Smooth muscle cell (in vitro differentiated cells): ENCODE measurements around the gene PTPN1. TPM values are rescaled to one million over a fixed set of nuclear protein-coding genes. Genes with fewer than 3 reads are reported as not detected.
"Not testable (repeated sequence)": the region's sequence is repeated elsewhere in the genome, so short reads cannot be mapped to it uniquely, and the experiment has no call there.

Experiments used
- DNase-seq: peaks from one replicate; lab custom pipeline; 2025; ENCODE audit not compliant: unreplicated experiment; lab: John Stamatoyannopoulos, UW
- H2AFZ ChIP-seq: fragments of 200-600 bp; sonication (generic); 2 replicates; pipeline ENCODE4 v1.6.0; 2016; ENCODE audit warnings: antibody characterized with exemption, low read depth, mild to moderate bottlenecking
- H3F3A ChIP-seq: fragments of 200-600 bp; sonication (generic); 2 replicates; pipeline ENCODE4 v1.6.0; 2017; ENCODE audit warnings: antibody characterized with exemption, low read depth
- H3K27ac ChIP-seq: fragments of 200-600 bp; sonication (generic); 2 replicates; pipeline ENCODE4 v1.5.1; 2016; ENCODE audit warnings: low read depth, mild to moderate bottlenecking
- H3K27me3 ChIP-seq: fragments of 200-600 bp; sonication (generic); 2 replicates; pipeline ENCODE4 v1.6.1; 2016; ENCODE audit warnings: low read depth, mild to moderate bottlenecking
- H3K36me3 ChIP-seq: fragments of 200-600 bp; sonication (generic); 2 replicates; pipeline ENCODE4 v1.5.1; 2016; ENCODE audit warnings: low read depth
- H3K4me1 ChIP-seq: fragments of 200-600 bp; sonication (generic); 2 replicates; pipeline ENCODE4 v1.5.1; 2016; ENCODE audit warnings: low read depth
- H3K4me2 ChIP-seq: fragments of 200-600 bp; sonication (generic); 2 replicates; pipeline ENCODE4 v1.6.0; 2016; ENCODE audit warnings: mild to moderate bottlenecking
- H3K4me3 ChIP-seq: fragments of 200-600 bp; sonication (generic); 2 replicates; pipeline ENCODE4 v1.5.1; 2016; ENCODE audit warnings: mild to moderate bottlenecking
- H3K79me2 ChIP-seq: fragments of 200-600 bp; sonication (generic); 2 replicates; pipeline ENCODE4 v1.6.0; 2016; ENCODE audit warnings: low read depth, mild to moderate bottlenecking
- H3K9ac ChIP-seq: fragments of 200-600 bp; sonication (generic); 2 replicates; pipeline ENCODE4 v1.6.0; 2016; ENCODE audit warnings: low read depth
- H3K9me3 ChIP-seq: fragments of 200-600 bp; sonication (generic); replicated peaks from 2 replicates; pipeline ENCODE4 v1.5.1; 2016; ENCODE audit warnings: low read depth
- H4K20me1 ChIP-seq: fragments of 200-600 bp; sonication (generic); 2 replicates; pipeline ENCODE4 v1.6.0; 2016; ENCODE audit warnings: low read depth
- CTCF ChIP-seq: fragments of 200-600 bp; sonication (generic); IDR thresholded peaks from 2 replicates; pipeline ENCODE4 v1.5.1; 2017; ENCODE audit warnings: borderline replicate concordance, mild to moderate bottlenecking, antibody characterized with exemption; ENCODE audit not compliant: insufficient read depth, poor library complexity, severe bottlenecking
- WGBS: methylation state at CpG from one replicate; pipeline ENCODE4 v1.1.7; 2016; ENCODE audit warnings: low lambda C conversion rate; 5-methylcytosine and 5-hydroxymethylcytosine counted together
- polyA plus RNA-seq: library from polyadenylated mRNA; unstranded; fragments of >200 nt; fragmentation: Nextera tagmentation; extraction: Ambion mirVana; gene quantifications from 2 replicates; pipeline ENCODE4 v1.2.1, GENCODE V29; 2016
- total RNA-seq: library from RNA; depleted of rRNA; stranded (reverse); fragments of >200 nt; gene quantifications from 2 replicates; pipeline ENCODE4 v1.2.3, GENCODE V29; 2014

Gene PTPN1
- total and polyA plus RNA-seq, 2 experiments from 2014 or later: 16.1 to 28.9 TPM

- no peak for TF ChIP-seq CTCF
- H3K4me1 ChIP-seq: peaks cover 3% of the 10 kb centered on the region
- peaks cover 6% of the 10 kb centered on the region for H4K20me1 ChIP-seq
- no peak overlapping the region for H3K9ac ChIP-seq
- peaks cover 30% of the 10 kb centered on the region for H3F3A ChIP-seq
- peaks cover 9% of the 10 kb centered on the region for H3K79me2 ChIP-seq
- WGBS: 91% methylated on average over 3 of the region's 3 CpGs
- H3K4me3 ChIP-seq: no peak overlapping the region
- H3K4me2 ChIP-seq: no peak overlapping the region
- no peak for DNase-seq
- H2AFZ ChIP-seq: no peak overlapping the region
- H3K9me3 ChIP-seq: no peaks in the 10 kb centered on the region
- no peaks in the 10 kb centered on the region for H3K27me3 ChIP-seq
- no peaks in the 10 kb centered on the region for H3K36me3 ChIP-seq
- H3K27ac ChIP-seq: no peak overlapping the region
These were observed 4.0 kb upstream of the PTPN1 start for GRCh38 chr20:50506270-50506579.

- not testable (repeated sequence) for H3K9me3 ChIP-seq, H3K27me3 ChIP-seq, H3K9ac ChIP-seq, H3K27ac ChIP-seq, H3K36me3 ChIP-seq, H3K4me3 ChIP-seq, H3K4me2 ChIP-seq, DNase-seq
- peaks cover 15% of the 10 kb centered on the region for H4K20me1 ChIP-seq
- peaks cover 19% of the 10 kb centered on the region for H3F3A ChIP-seq
- WGBS: 90% methylated on average over 5 of the region's 5 CpGs
- peaks cover 16% of the 10 kb centered on the region for H3K4me1 ChIP-seq
- peak overlapping the region; percentile 15 for H2AFZ ChIP-seq
- peaks cover 25% of the 10 kb centered on the region for H3K79me2 ChIP-seq
These were observed 2.4 kb upstream of the PTPN1 start for GRCh38 chr20:50507745-50508144.

- WGBS: 67% methylated on average over 9 of the region's 9 CpGs
- H3K4me2 ChIP-seq: no peak overlapping the region
- H3K79me2 ChIP-seq: peaks cover 30% of the 10 kb centered on the region
- peak overlapping the region; percentile 37 for H3K27ac ChIP-seq
- H4K20me1 ChIP-seq: peaks cover 20% of the 10 kb centered on the region
- H3K27me3 ChIP-seq: no peaks in the 10 kb centered on the region
- peaks cover 15% of the 10 kb centered on the region for H3F3A ChIP-seq
- DNase-seq: no peak
- peak overlapping the region; percentile 15 for H2AFZ ChIP-seq
- peaks cover 16% of the 10 kb centered on the region for H3K4me1 ChIP-seq
- H3K9ac ChIP-seq: no peak overlapping the region
- no peak for TF ChIP-seq CTCF
- no peaks in the 10 kb centered on the region for H3K9me3 ChIP-seq
- no peak overlapping the region for H3K4me3 ChIP-seq
- no peaks in the 10 kb centered on the region for H3K36me3 ChIP-seq
These were observed 1.9 kb upstream of the PTPN1 start for GRCh38 chr20:50508171-50508755.

- 7% methylated on average over 32 of the region's 32 CpGs for WGBS
- peak overlapping the region; percentile 78 for H3K27ac ChIP-seq
- H4K20me1 ChIP-seq: peaks cover 45% of the 10 kb centered on the region
- H3F3A ChIP-seq: no peaks in the 10 kb centered on the region
- peak overlapping the region; percentile 99 for H3K4me2 ChIP-seq
- H3K27me3 ChIP-seq: no peaks in the 10 kb centered on the region
- peak overlapping the region; percentile 97 for H3K9ac ChIP-seq
- H3K9me3 ChIP-seq: no peaks in the 10 kb centered on the region
- peaks cover 16% of the 10 kb centered on the region for H3K4me1 ChIP-seq
- peaks cover 56% of the 10 kb centered on the region for H3K79me2 ChIP-seq
- peak overlapping the region; percentile 78 for H3K4me3 ChIP-seq
- no peak for TF ChIP-seq CTCF
- H2AFZ ChIP-seq: no peak overlapping the region
- no peak for DNase-seq
- no peaks in the 10 kb centered on the region for H3K36me3 ChIP-seq
These were observed 741 bp downstream of the PTPN1 start for GRCh38 chr20:50510706-50511542.
